Ascending aorta (tissue), 2 donors: Measurements from ENCODE around the gene TTC21A. TPM values are rescaled to one million over a fixed set of nuclear protein-coding genes. Genes with fewer than 3 reads are reported as not detected.

ENCODE experiments used
- DNase-seq, 2 donors: peaks; one replicate each; pipeline ENCODE4 v3.0.0-alpha.2; 2019; ENCODE audit warnings: low spot score in 2 of 2
- H3K27ac ChIP-seq, 2 donors: fragments of 200-600 bp; sonication (generic); one replicate each; pipeline ENCODE4 v1.5.1; 2016 to 2017; ENCODE audit warnings: mild to moderate bottlenecking in 1 of 2
- H3K27me3 ChIP-seq: fragments of 200-600 bp; sonication (generic); one replicate; pipeline ENCODE4 v1.5.1; 2017
- H3K36me3 ChIP-seq, 2 donors: fragments of 200-600 bp; sonication (generic); one replicate each; pipeline ENCODE4 v1.5.1; 2016
- H3K4me1 ChIP-seq, 2 donors: fragments of 200-600 bp; sonication (generic); one replicate each; pipeline ENCODE4 v1.5.1; 2016 to 2017; ENCODE audit warnings: mild to moderate bottlenecking in 1 of 2
- H3K4me3 ChIP-seq, 2 donors: fragments of 200-600 bp; sonication (generic); one replicate each; pipeline ENCODE4 v1.5.1; 2016 to 2017; ENCODE audit warnings: mild to moderate bottlenecking in 1 of 2
- H3K9me3 ChIP-seq, 2 donors: fragments of 200-600 bp; sonication (generic); one replicate each; pipeline ENCODE4 v1.5.1; 2016
- intact Hi-C: fragments of 100-400 bp; cut with DNase I; formaldehyde crosslinking; loops from one replicate; pipeline ENCODE4 v1.15.1; 2023
- total RNA-seq: library from RNA; depleted of rRNA; stranded (reverse); fragments of >200 nt; gene quantifications from one replicate; pipeline ENCODE4 v1.1.0, GENCODE V29; 2016
- TF ChIP-seq, protein P1 (sequence below), 3 experiments: fragments of 200-600 bp in 2 of 3; fragments of 450-650 bp in 1 of 3; sonication (generic) in 2 of 3; IDR thresholded peaks; one replicate each; pipeline ENCODE4 v1.5.1; 2016 to 2019; ENCODE audit warnings: antibody characterized with exemption in 3 of 3, mild to moderate bottlenecking in 1 of 3, moderate library complexity in 1 of 3

Gene TTC21A
- total RNA-seq, 1 donor from 2014 or later, result 0.43 TPM

DNA sequence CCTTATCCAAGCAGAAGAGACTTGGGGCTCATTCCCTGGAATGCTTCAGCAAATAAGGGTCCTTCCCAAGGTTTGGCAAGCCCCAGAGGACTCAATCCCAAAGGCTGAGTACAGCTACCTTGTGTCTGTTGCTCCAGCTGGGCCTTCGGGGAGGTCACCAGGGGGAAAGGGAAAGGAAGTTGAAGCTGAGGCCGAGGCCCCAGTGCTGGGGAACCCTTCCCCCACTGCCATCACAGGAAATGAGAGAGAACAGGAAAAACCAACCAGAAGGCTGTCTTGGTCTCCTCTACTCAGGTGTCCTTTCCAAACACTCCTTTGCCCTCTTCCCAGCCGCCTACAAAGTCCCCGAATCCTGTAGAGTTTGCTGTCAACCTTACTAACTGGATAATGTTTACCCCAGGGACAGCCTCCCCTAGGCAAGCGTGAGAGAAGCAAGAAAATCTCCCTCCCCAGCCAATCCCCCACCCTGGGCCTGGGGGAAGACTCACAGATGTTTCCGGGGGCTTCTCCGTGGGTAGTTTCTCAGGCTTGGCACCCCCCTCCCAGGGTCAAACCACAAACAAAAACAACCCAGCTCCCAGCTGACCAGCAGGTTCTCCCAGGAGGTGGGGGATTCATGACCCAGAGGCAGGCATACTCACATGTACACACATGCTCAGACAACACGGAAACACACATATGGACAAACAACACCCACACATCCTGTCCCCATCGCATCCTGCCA lies 40.4 kb downstream of the TTC21A start:
- peak overlapping the region; percentile 36 to 91 for H3K4me3 ChIP-seq
- intact Hi-C loops, result loop anchor here (2.0 kb wide), 1 partner anchor 41 kb away; the partner anchor contains the start of genes GORASP1 and TTC21A
- DNase-seq, result no peak

DNA sequence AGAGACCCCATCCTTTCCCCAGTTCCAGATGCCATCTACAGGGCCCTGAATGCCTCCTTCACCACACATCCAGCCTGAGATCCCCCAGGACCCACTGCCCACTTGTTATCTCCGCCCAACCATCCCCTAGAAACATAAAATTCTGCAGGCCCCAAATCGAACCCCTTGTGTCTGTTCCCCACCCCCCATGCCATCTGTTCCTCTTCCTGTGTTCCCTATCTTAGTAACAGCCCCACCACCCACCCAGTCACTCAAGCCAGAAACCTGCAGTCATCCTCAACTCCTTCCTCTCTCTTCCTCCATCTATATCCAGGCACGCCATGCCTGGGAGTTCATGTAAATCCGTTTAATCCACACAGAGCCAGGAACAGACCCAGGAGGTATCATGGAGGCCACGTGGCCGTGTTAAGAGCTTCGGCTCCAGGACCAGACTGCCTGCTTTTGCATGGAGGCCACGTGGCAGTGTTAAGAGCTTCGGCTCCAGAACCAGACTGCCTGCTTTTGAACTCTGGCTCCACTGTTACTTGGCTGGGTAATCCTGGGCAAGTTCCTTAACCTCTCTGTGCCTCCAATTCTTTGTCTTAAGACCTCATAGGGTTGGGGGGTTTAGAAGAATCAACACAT lies 41.1 kb downstream of the TTC21A start:
- Histone ChIP-seq H3K36me3 (peaks cover 29 to 30% of the 10 kb centered on the region in 2 donors), H3K27me3 (no peaks in the 10 kb centered on the region), H3K27ac (peak overlapping the region; percentile 97 to 99), H3K9me3 (no peaks in the 10 kb centered on the region), H3K4me1 (peaks cover 39 to 48% of the 10 kb centered on the region in 2 donors), H3K4me3 (peak overlapping the region; percentile 36 to 91)
- intact Hi-C loops, result no loop called here
- DNase-seq, result no peak
- TF ChIP-seq, protein P1, sequence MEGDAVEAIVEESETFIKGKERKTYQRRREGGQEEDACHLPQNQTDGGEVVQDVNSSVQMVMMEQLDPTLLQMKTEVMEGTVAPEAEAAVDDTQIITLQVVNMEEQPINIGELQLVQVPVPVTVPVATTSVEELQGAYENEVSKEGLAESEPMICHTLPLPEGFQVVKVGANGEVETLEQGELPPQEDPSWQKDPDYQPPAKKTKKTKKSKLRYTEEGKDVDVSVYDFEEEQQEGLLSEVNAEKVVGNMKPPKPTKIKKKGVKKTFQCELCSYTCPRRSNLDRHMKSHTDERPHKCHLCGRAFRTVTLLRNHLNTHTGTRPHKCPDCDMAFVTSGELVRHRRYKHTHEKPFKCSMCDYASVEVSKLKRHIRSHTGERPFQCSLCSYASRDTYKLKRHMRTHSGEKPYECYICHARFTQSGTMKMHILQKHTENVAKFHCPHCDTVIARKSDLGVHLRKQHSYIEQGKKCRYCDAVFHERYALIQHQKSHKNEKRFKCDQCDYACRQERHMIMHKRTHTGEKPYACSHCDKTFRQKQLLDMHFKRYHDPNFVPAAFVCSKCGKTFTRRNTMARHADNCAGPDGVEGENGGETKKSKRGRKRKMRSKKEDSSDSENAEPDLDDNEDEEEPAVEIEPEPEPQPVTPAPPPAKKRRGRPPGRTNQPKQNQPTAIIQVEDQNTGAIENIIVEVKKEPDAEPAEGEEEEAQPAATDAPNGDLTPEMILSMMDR (IDR thresholded peaks at IDR 0.05), result no peak

More for the DNA sequence above, 40.4 kb downstream of the TTC21A start:
- peak overlapping the region; percentile 97 to 99 for H3K27ac ChIP-seq
- TF ChIP-seq, protein P1 (IDR thresholded peaks at IDR 0.05), result no peak
- H3K27me3 ChIP-seq, result no peaks in the 10 kb centered on the region
- peaks cover 39 to 48% of the 10 kb centered on the region in 2 donors for H3K4me1 ChIP-seq
- no peaks in the 10 kb centered on the region for H3K9me3 ChIP-seq
- H3K36me3 ChIP-seq, result peaks cover 36 to 37% of the 10 kb centered on the region in 2 donors

DNA sequence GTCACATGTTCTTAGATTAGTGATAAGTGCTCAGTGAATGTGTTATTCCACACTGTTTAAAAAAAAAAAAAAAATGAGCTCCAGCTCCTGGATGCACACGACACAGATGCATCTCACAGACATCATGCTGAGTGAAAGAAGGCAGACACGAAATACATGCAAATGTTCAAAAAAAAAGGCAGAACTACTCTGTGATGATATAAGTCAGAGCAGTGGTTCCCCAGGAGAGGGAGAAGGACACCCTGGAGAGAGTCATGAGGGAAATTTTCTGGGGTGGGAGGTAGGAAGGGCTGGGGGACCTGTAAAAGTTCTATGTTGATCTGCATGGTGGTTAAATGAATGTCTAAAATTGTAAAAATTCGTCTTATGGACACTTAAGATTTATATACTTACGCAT lies 41.6 kb downstream of the TTC21A start:
- H3K27ac ChIP-seq, result peak overlapping the region; percentile 97 to 99
- H3K4me3 ChIP-seq, result peak overlapping the region in 1 of 2 donors; percentile 91
- peaks cover 24 to 25% of the 10 kb centered on the region in 2 donors for H3K36me3 ChIP-seq
- intact Hi-C loops, result no loop called here
- TF ChIP-seq, protein P1 (IDR thresholded peaks at IDR 0.05), result no peak
- H3K27me3 ChIP-seq, result no peaks in the 10 kb centered on the region
- peaks cover 41 to 48% of the 10 kb centered on the region in 2 donors for H3K4me1 ChIP-seq
- H3K9me3 ChIP-seq, result no peaks in the 10 kb centered on the region
- DNase-seq, result no peak

DNA sequence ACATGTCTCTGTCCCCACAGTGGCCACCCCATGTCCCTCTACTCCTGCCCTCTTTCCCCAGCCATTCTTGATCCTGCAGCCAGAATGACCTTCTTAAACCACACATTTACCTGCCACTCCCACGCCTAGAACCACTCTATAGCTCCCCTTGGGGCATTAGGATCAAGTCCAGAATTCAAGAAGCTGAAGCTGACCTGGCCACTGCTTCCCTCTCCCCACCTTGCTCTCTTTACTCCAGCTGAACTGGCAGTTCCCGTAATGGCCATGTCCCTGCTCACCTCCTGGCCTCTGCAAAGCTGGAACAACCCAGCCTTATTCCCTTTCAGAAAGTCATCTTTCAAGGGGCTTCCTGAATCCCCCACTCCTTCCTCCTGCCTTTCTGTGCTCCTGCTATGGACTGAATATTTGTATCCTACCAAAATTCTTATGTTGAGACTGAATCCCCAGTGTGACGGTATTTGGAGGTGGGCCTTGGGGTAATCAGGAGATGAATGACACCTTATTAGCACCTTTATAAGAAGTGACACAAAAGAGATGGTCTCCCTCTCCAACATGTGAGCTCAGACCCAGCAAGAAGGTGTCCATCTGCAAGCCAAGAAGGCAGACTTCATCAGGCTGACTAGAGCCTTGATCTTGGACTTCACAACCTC lies 42.1 kb downstream of the TTC21A start:
- intact Hi-C loops, result no loop called here
- Histone ChIP-seq H3K4me3 (peak overlapping the region in 1 of 2 donors; percentile 91), H3K27me3 (no peaks in the 10 kb centered on the region), H3K36me3 (peaks cover 18 to 19% of the 10 kb centered on the region in 2 donors), H3K4me1 (peaks cover 41 to 48% of the 10 kb centered on the region in 2 donors), H3K9me3 (no peaks in the 10 kb centered on the region), H3K27ac (peak overlapping the region; percentile 97 to 99)
- DNase-seq, result no peak
- TF ChIP-seq, protein P1 (IDR thresholded peaks at IDR 0.05), result no peak

DNA sequence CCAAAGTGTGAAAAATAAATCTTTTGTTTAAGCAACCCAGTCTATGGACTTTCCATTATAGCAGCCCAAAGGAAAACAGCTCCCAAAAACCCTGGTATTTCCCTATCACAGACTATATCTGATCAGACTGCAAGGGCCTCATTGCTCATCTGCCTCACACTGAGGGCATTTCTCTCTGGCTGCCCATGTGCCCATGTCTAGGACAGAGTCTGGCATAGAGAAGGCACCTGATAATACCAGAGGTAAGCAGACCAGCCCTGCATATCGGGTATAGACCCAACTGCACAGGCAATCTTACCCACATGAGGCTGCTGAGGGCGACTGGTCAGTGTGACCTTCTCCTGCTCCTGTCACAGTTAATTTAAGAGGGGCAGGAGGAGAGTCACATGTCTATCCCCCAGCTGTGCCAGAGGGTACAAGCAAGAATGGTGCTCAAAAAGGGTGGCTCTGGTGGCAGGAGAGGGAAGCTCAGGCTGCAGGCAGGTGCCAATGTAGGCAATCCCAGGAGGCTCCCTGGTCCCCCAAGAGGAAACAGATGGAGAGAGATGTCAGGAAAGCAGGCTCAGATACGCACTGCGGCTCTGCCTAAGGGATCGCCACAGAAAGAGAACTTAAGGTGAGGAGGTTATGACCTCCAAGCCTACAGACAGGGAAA lies 42.8 kb downstream of the TTC21A start:
- intact Hi-C loops, result no loop called here
- DNase-seq, result no peak
- Histone ChIP-seq H3K36me3 (peaks cover 12 to 13% of the 10 kb centered on the region in 2 donors), H3K27ac (peak overlapping the region; percentile 97 to 99), H3K4me3 (peak overlapping the region; percentile 82 to 91), H3K9me3 (no peaks in the 10 kb centered on the region), H3K4me1 (peaks cover 41 to 48% of the 10 kb centered on the region in 2 donors), H3K27me3 (no peaks in the 10 kb centered on the region)
- TF ChIP-seq, protein P1 (IDR thresholded peaks at IDR 0.05), result peak in 1 of 3 experiments; percentile 22
